SW480 (cell line): ENCODE measurements around the gene CENPO.
"Not testable (repeated sequence)": the region's sequence is repeated elsewhere in the genome, so short reads cannot be mapped to it uniquely, and the experiment has no call there.

Experiments
- DNase-seq: peaks from one replicate; pipeline ENCODE4 v3.0.0-alpha.2; 2016; ENCODE audit warnings: low spot score

CENPO gene

GRCh38 chr2:24824966-24825882 is 32.0 kb downstream of the CENPO start:
- DNase-seq = peak; percentile 36

GRCh38 chr2:24825883-24826772 is 32.9 kb downstream of the CENPO start:
- no peak for DNase-seq

- DNase-seq = no peak
Measured at GRCh38 chr2:24826773-24827145, 33.5 kb downstream of the CENPO start.

DNA sequence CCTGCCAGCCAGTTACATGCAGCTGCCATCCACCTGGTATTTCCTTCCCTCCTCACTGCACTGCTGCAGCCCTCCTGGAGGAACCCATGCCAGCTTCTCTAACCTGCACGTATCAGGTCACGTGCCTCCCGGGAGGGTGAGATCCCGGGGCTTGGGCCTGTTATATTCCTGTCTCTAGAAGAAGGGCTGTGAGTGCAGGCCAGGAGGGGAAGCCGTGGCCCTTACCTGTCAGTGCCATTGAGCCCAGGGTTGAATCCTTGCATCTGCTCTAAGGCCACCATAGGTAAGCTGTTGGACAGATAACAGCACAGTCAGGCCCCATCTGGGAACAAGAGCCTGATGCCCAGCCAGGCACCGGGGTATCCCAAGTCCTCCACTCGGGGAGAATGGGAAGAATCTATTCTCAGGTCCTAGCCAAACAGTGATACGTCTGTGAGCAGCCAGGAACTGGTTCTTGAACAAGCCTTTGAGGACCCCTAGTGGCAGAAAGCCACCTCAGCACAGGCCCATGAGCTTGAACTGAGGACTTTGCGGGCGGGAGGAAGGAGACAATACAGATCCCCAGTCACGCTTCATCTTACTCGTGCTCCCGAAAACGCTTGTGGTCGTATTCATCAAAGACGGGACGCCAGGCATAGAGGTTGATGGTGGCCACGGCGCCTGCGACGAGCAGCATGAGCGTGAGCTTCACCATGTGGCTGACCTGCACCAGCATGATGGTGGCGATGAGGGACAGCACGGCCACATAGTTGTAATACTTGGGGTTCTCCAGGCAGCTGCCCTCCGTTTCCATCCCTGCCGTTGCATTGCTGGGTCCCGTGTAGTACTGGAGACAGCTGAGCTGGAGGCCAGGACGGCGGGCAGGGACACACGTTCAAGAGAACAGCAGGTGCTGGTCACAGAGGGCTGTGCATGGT is 34.4 kb downstream of the CENPO start:
- DNase-seq = peak; percentile 86

DNA sequence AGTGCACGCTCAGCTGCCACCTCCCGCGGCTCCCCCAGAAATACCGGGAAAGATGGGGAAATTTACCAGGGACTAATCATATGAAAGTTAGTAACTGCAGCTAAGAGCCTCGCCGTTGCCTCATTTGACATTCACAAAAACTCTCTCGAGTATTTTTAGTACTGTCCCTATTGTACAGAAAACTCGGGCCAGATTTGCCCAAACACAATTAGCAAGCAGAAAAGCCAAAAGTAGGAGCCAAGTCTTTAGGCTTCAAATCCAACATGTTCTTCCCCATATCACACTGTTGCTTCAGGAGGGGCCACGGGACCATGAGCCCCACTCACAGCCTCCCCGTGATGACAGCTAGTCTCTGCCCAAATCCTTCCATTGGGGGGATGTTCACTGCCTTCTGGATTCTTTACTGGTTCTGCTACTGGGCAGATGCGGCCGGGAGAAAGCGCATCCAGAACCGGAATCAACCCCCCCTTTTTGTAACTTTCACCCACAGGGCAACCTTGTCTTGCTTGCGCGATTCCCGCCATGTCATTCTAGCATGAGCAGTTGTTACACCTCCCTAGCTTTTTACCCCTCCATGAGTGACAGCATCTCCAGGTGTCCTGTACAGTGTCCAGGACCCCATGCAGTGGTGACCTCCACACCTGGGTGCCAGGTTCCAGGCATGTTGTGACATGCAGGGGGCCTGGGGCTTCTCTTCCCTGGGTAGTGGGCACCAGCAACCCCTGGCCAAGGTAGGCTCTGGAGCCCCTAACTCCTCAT is 35.2 kb downstream of the CENPO start:
- no peak for DNase-seq

DNA sequence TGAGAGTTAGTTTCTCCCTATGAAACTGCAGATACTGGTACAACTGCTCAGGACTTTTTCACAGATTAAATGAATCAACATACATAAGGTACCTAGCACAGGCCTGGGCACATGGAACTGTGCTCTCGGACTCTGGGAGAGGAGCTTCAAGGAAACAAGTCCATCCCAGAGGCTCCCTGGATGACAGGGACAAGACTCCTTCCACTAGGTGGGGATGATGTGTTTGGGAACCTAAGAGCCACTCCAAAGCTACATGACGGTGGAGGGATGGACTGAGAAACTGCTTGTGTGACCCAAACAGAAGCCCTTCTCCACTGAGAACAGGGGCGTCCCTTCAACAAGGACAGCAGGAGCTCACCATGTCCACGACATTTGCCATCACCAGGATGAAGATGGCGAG is 37.1 kb downstream of the CENPO start:
- DNase-seq = no peak

- no peak for DNase-seq
Measured at GRCh38 chr2:24830786-24831185, 37.6 kb downstream of the CENPO start.

- DNase-seq = no peak
Measured at GRCh38 chr2:24831221-24832072, 38.2 kb downstream of the CENPO start.

- DNase-seq = no peak
Measured at GRCh38 chr2:24832073-24832461, 38.8 kb downstream of the CENPO start.

DNA sequence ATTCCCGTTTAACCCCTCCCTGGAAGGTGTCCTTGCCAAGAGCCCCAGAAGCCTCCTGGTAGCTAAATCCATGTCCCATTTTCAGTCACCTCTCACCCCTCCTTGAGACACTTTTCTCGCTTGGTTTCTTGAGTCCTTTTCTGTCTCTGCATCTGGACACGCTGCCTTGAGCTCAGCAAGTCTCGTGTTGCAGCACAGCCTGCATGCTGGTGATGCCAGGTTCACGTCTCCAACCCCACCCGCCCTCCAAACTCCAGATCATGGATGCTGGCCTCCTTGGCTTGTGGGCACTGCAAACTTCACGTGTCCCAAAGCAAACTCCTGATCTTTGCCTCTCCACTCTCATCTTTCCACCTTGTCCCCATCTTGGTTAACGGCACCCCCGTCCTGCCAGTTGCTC is 39.3 kb downstream of the CENPO start:
- no peak for DNase-seq

- DNase-seq = no peak
Measured at GRCh38 chr2:24832931-24833701, 39.9 kb downstream of the CENPO start.

DNA sequence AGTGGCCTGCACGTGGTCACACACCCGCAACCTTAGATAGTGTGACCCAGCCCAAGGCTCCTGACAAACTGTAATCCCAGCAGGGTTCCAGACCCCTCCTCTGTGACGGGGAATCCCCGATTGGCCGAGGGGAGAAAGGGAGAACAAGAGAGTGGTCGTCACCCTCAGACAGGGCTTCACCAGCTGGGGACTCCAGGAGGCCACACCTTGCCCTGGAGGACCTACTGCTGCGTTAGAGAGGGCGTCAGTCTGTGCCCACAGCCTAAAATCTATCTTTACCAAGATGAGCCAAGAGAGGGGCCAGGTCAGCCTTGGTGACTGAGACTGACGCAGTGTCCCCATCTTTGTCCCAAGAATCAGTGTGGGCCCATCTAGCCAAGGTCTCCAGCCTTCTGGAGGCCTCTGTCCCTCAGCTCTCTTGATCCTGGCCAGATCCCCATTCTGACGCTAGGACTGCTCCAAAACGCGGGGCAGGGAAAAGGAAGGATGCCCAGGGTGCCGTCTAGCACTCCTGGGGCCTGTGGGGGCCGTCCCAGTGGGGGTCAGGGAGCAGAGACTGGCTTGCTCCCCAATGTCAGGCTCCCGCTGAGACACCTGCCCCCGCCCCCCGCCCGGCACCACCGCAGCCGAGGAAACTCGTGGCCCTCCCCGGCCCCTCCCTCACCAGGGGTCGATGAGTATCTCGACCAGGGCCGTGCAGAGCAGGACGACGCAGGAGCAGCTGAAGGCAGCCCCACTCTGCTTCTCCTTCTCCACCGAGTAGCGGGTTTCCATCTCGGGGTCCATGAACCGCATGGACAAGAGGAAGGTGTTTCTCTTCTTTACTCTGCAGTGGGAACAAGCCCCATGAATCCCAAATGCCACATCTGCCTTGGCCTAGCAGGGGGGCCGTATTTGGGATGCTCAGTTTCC is 40.9 kb downstream of the CENPO start:
- DNase-seq = no peak

GRCh38 chr2:24834733-24835395 is 41.6 kb downstream of the CENPO start:
- DNase-seq = no peak

GRCh38 chr2:24835411-24835810 is 42.2 kb downstream of the CENPO start:
- DNase-seq = not testable (repeated sequence)

DNA sequence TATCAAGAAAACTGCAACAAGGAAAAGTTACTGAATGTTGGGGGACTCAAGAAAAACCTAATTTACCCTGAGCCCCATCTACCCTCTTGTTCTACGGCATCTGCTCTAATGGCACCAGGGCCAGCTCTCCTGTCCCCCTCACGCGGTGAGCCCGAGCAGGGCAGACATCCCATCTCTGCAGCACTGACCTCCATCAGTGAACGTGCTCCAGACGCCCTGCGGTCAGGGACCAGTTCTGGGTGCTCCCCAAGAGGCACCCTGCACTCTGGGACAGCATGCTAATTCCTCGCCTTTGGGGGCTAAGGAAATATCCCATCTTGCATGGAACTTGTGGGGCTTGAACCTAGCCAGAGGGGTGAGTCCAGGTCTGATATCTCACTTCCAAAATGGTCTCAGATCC is 43.0 kb downstream of the CENPO start:
- no peak for DNase-seq

DNA sequence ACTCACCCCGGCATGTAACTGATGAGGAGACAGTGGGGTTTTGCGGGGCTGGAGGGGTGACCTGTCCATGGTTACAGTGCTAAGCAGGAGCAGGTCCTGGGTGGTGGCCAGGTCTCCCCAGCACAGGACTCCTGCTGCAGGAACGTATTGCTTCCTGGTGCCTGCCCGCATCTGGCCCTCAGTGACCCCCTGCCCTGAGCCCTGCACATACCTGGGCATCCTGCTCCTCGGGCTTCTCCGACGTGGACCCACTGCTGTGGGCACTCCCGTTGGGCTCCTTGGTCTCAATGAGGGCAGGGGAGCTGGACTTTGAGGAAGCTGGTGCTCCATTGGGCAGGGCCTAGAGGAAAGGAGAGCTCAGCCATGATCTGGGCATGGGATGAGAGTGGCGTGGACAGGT is 43.5 kb downstream of the CENPO start:
- DNase-seq = no peak

DNA sequence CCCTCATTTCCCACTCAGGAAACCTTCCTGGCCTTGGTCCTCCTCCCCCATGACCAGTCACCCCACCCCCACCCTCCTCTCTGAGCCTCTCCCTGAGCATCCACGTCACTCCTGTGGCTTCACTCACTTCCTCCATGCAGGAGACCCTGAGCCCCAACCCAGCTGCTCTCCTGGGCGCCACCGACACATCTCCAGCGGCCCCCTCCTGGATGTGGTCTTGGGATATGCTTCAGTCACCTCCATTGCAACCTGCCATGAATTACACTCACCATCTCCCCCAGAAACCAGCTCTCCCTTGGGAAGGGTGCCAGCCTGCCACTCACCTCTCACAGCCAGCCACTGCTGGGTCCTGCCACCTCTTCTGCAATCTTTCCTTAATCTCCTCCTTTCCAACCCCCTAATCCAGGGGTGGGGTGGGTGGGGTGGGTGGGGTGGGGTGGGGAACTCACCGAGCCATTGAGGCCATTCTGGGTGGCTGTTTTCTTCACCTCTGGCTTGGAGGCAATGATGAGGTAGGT is 44.8 kb downstream of the CENPO start:
- DNase-seq = no peak

- DNase-seq = no peak
Measured at GRCh38 chr2:24838541-24838940, 45.3 kb downstream of the CENPO start.
